Measurements from ENCODE around the gene SORBS1. TPM values are rescaled to one million over a fixed set of nuclear protein-coding genes. Genes with fewer than 3 reads are reported as not detected.

SORBS1 gene
- polyA plus RNA-seq, 6 donors from 2014 or later, result 0.13 to 0.94 TPM; not detected in 4

- ATAC-seq (ENCODE audit: low read depth in 2 of 2), result no peak
- H3K27ac Mint-ChIP-seq, result peak overlapping the region in 5 of 6 donors; percentile 51 to 96 (median 82)
- H3K4me3 Mint-ChIP-seq, result peak overlapping the region; percentile 42 to 94 (median 82)
Observed at GRCh38 chr10:95288303-95288702, 272.9 kb downstream of the SORBS1 start.

DNA sequence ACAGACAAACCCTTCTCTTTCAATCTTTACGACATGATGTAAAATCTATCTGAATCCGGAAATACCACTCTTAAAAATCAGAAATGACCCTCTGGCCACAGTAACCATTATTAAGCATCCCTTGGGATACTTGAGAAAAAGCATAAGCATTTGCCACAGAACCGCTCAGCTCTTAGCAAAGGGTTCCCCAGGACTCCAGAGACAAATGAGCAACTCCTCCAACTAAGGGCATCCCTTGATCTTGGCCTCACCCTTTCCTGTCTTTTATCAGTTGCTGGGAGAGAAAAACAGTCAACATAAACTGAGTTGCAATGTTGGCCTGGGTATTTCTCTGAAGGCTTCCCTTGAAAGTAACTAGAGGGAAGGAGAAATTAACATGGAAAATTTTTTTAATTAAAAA lies 273.9 kb downstream of the SORBS1 start:
- Mint-ChIP-seq H3K4me1 (peaks cover 56 to 85% (median 83%) of the 10 kb centered on the region in 3 donors), H3K27ac (peak overlapping the region in 1 of 6 donors; percentile 82), H3K27me3 (no peaks in the 10 kb centered on the region), H3K4me3 (peak overlapping the region in 5 of 8 donors; percentile 3 to 87 (median 10)), H3K36me3 (peaks cover 0 to 7% of the 10 kb centered on the region in 2 donors), H3K9me3 (no peaks in the 10 kb centered on the region)
- ATAC-seq (ENCODE audit: low read depth in 2 of 2) (no peak), DNase-seq (no peak)

More at GRCh38 chr10:95288303-95288702, 272.9 kb downstream of the SORBS1 start:
- peak; percentile 23 for DNase-seq
- peaks cover 63 to 87% (median 84%) of the 10 kb centered on the region in 3 donors for H3K4me1 Mint-ChIP-seq
- peaks cover 0 to 7% of the 10 kb centered on the region in 2 donors for H3K36me3 Mint-ChIP-seq
- H3K27me3 Mint-ChIP-seq, result no peaks in the 10 kb centered on the region
- no peaks in the 10 kb centered on the region for H3K9me3 Mint-ChIP-seq

GRCh38 chr10:95286707-95287106 lies 274.5 kb downstream of the SORBS1 start:
- Mint-ChIP-seq H3K27ac (peak overlapping the region in 5 of 6 donors; percentile 18 to 82 (median 53)), H3K4me1 (peaks cover 58 to 85% (median 83%) of the 10 kb centered on the region in 3 donors), H3K9me3 (no peaks in the 10 kb centered on the region), H3K27me3 (no peaks in the 10 kb centered on the region), H3K4me3 (peak overlapping the region in 4 of 8 donors; percentile 27 to 74 (median 50)), H3K36me3 (peaks cover 0 to 7% of the 10 kb centered on the region in 2 donors)
- no peak for DNase-seq
- no peak for ATAC-seq (ENCODE audit: low read depth in 2 of 2)

GRCh38 chr10:95285556-95285955 lies 275.6 kb downstream of the SORBS1 start:
- peaks cover 61 to 91% (median 88%) of the 10 kb centered on the region in 3 donors for H3K4me1 Mint-ChIP-seq
- no peaks in the 10 kb centered on the region for H3K27me3 Mint-ChIP-seq
- H3K4me3 Mint-ChIP-seq, result no peak overlapping the region
- H3K27ac Mint-ChIP-seq, result peak overlapping the region in 4 of 6 donors; percentile 23 to 60 (median 35)
- H3K9me3 Mint-ChIP-seq, result no peaks in the 10 kb centered on the region
- H3K36me3 Mint-ChIP-seq, result peaks cover 0 to 7% of the 10 kb centered on the region in 2 donors
- no peak for DNase-seq
- ATAC-seq (ENCODE audit: low read depth in 2 of 2), result no peak

- H3K27me3 Mint-ChIP-seq, result no peaks in the 10 kb centered on the region
- peaks cover 61 to 95% (median 86%) of the 10 kb centered on the region in 3 donors for H3K4me1 Mint-ChIP-seq
- peak overlapping the region in 4 of 6 donors; percentile 22 to 76 (median 52) for H3K27ac Mint-ChIP-seq
- no peaks in the 10 kb centered on the region for H3K9me3 Mint-ChIP-seq
- peaks cover 0 to 7% of the 10 kb centered on the region in 2 donors for H3K36me3 Mint-ChIP-seq
- DNase-seq (no peak), ATAC-seq (ENCODE audit: low read depth in 2 of 2) (no peak)
- no peak overlapping the region for H3K4me3 Mint-ChIP-seq
Observed at GRCh38 chr10:95284807-95285206, 276.4 kb downstream of the SORBS1 start.

GRCh38 chr10:95282107-95282506 lies 279.1 kb downstream of the SORBS1 start:
- DNase-seq, result no peak
- Mint-ChIP-seq H3K4me1 (peaks cover 65 to 96% (median 87%) of the 10 kb centered on the region in 3 donors), H3K27me3 (no peaks in the 10 kb centered on the region), H3K9me3 (no peaks in the 10 kb centered on the region), H3K27ac (peak overlapping the region in 1 of 6 donors; percentile 65), H3K36me3 (peaks cover 0 to 5% of the 10 kb centered on the region in 2 donors), H3K4me3 (no peak overlapping the region)
- no peak for ATAC-seq (ENCODE audit: low read depth in 2 of 2)

GRCh38 chr10:95281206-95281605 lies 280.0 kb downstream of the SORBS1 start:
- H3K27me3 Mint-ChIP-seq, result no peaks in the 10 kb centered on the region
- H3K4me3 Mint-ChIP-seq, result peak overlapping the region in 2 of 8 donors; percentile 22 to 63
- DNase-seq (no peak), ATAC-seq (ENCODE audit: low read depth in 2 of 2) (no peak)
- peak overlapping the region in 4 of 6 donors; percentile 49 to 76 (median 60) for H3K27ac Mint-ChIP-seq
- peaks cover 65 to 96% (median 89%) of the 10 kb centered on the region in 3 donors for H3K4me1 Mint-ChIP-seq
- H3K36me3 Mint-ChIP-seq, result no peaks in the 10 kb centered on the region
- no peaks in the 10 kb centered on the region for H3K9me3 Mint-ChIP-seq

- no peak for DNase-seq
- ATAC-seq (ENCODE audit: low read depth in 2 of 2), result no peak
- H3K4me3 Mint-ChIP-seq, result peak overlapping the region in 1 of 8 donors; percentile 16
- peak overlapping the region in 4 of 6 donors; percentile 49 to 76 (median 60) for H3K27ac Mint-ChIP-seq
- H3K36me3 Mint-ChIP-seq, result no peaks in the 10 kb centered on the region
- no peaks in the 10 kb centered on the region for H3K9me3 Mint-ChIP-seq
- peaks cover 66 to 96% (median 87%) of the 10 kb centered on the region in 3 donors for H3K4me1 Mint-ChIP-seq
- H3K27me3 Mint-ChIP-seq, result no peaks in the 10 kb centered on the region
Observed at GRCh38 chr10:95280637-95281036, 280.5 kb downstream of the SORBS1 start.

DNA sequence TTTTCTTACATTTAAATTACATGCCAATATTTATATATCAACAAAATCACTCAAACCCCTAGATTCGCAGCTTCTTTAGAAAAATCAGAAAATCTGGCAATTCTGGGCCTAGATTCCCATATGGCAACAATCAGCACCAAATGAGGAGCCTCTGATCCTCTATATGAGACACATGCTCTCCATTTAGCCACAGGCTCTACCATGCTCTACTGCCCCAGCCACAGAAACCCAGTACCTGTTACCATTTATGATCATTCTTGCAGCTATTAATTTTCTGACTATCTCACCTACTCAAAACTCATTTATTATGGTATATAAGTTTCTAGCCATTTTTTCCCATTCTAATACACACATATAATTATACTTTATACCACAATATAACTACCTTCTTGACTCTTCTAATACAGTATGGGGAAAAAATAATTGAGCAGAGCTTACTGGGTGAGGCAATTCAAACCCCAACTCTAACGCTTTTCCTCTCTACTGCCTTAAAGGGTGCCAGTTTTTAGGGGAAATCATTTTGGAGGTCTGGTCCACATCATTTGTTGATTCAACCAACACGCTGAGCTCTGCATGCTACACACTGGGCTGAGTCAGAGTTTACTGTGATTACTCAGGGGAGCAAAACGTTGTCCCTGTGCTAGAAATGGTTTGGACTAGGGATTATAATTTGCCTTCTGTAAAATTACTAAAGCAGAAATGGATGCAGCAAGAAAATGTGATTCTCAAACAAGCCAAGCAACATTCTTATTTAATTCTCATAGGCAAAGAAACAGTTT lies 281.9 kb downstream of the SORBS1 start:
- DNase-seq, result no peak
- ATAC-seq (ENCODE audit: low read depth in 2 of 2), result no peak
- Mint-ChIP-seq H3K27me3 (no peaks in the 10 kb centered on the region), H3K36me3 (no peaks in the 10 kb centered on the region), H3K4me3 (peak overlapping the region in 3 of 8 donors; percentile 2 to 37 (median 4)), H3K4me1 (peaks cover 59 to 88% (median 85%) of the 10 kb centered on the region in 3 donors), H3K9me3 (no peaks in the 10 kb centered on the region), H3K27ac (peak overlapping the region; percentile 9 to 90 (median 28))

GRCh38 chr10:95278061-95278988 lies 282.8 kb downstream of the SORBS1 start:
- Mint-ChIP-seq H3K4me3 (peak overlapping the region in 6 of 8 donors; percentile 3 to 72 (median 50)), H3K4me1 (peaks cover 61 to 88% (median 85%) of the 10 kb centered on the region in 3 donors)

GRCh38 chr10:95277614-95278013 lies 283.6 kb downstream of the SORBS1 start:
- Mint-ChIP-seq H3K4me3 (peak overlapping the region in 5 of 8 donors; percentile 3 to 72 (median 68)), H3K9me3 (no peaks in the 10 kb centered on the region), H3K36me3 (no peaks in the 10 kb centered on the region), H3K27ac (peak overlapping the region; percentile 15 to 97 (median 65)), H3K4me1 (peaks cover 62 to 84% (median 80%) of the 10 kb centered on the region in 3 donors), H3K27me3 (no peaks in the 10 kb centered on the region)
- no peak for DNase-seq
- ATAC-seq (ENCODE audit: low read depth in 2 of 2), result no peak

More at GRCh38 chr10:95278061-95278988, 282.8 kb downstream of the SORBS1 start:
- H3K9me3 Mint-ChIP-seq, result no peaks in the 10 kb centered on the region
- H3K36me3 Mint-ChIP-seq, result no peaks in the 10 kb centered on the region
- ATAC-seq (ENCODE audit: low read depth in 2 of 2) (no peak), DNase-seq (no peak)
- no peaks in the 10 kb centered on the region for H3K27me3 Mint-ChIP-seq
- H3K27ac Mint-ChIP-seq, result peak overlapping the region; percentile 15 to 97 (median 65)

DNA sequence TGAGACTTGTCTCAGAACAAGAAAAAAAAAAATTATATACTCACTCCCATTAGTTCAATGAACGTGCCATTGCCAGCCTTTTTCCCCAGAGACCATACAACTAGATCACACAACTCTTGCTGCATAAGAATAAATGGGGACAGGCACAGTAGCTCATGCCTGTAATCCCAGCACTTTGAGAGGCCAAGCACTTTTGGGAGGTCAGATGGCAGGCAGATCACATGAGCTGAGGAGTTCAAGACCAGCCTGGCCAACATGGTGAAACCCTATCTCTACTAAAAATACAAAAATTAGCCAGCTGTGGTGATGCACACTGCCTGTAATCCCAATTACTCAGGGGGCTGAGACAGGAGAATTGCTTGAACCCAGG lies 284.0 kb downstream of the SORBS1 start:
- peak overlapping the region in 2 of 8 donors; percentile 18 to 29 for H3K4me3 Mint-ChIP-seq
- no peak for ATAC-seq (ENCODE audit: low read depth in 2 of 2)
- H3K4me1 Mint-ChIP-seq, result peaks cover 61 to 80% (median 79%) of the 10 kb centered on the region in 3 donors
- DNase-seq, result no peak
- H3K9me3 Mint-ChIP-seq, result no peaks in the 10 kb centered on the region
- no peaks in the 10 kb centered on the region for H3K36me3 Mint-ChIP-seq
- H3K27ac Mint-ChIP-seq, result peak overlapping the region in 3 of 6 donors; percentile 2 to 74 (median 64)
- H3K27me3 Mint-ChIP-seq, result no peaks in the 10 kb centered on the region

Data from naive B cell (primary cell).